Glomerular endothelial cell (primary cell): ENCODE results near the gene CDK5RAP1. TPM values are rescaled to one million over a fixed set of nuclear protein-coding genes. Genes with fewer than 3 reads are reported as not detected.

ENCODE experiments used
- total RNA-seq: library from RNA; depleted of rRNA; stranded (reverse); fragments of >200 nt; gene quantifications from 2 replicates; pipeline ENCODE4 v1.2.3, GENCODE V29; 2015

CDK5RAP1 gene
- total RNA-seq, 1 donor from 2014 or later: 28.8 TPM

Other genes with a start within 250 kb of the CDK5RAP1 start
- not detected in 2 replicates for gene BPIFA2, start 233.4 kb downstream of the CDK5RAP1 start, total RNA-seq
- not detected in 2 replicates for gene BPIFA3, start 184.2 kb downstream of the CDK5RAP1 start, total RNA-seq
- not detected in 2 replicates for gene BPIFA1, start 165.5 kb downstream of the CDK5RAP1 start, total RNA-seq
- not detected in 2 replicates for gene BPIFB1, start 118.3 kb downstream of the CDK5RAP1 start, total RNA-seq
- gene SNTA1, start 42.2 kb upstream of the CDK5RAP1 start, total RNA-seq: 10.4 and 12.4 TPM in 2 replicates
- gene CBFA2T2, start 88.6 kb upstream of the CDK5RAP1 start, total RNA-seq: 11.1 and 14.9 TPM in 2 replicates